SK-N-MC (cell line): Measurements from ENCODE around the gene OR9I1.

Experiments used
- EZH2 ChIP-seq: fragments of 200-600 bp; sonication (generic); IDR thresholded peaks from one replicate; pipeline ENCODE4 v1.6.1; 2017; ENCODE audit warnings: antibody characterized with exemption
- FOXP2 ChIP-seq: optimal IDR thresholded peaks from 2 replicates; pipeline ENCODE3; 2011; ENCODE audit warnings: mild to moderate bottlenecking, moderate library complexity; ENCODE audit not compliant: insufficient read depth; ENCODE audit errors: extremely low read length, control extremely low read depth
- POLR2AphosphoS5 ChIP-seq: IDR thresholded peaks from 2 replicates; pipeline ENCODE4 v1.6.1; 2012; ENCODE audit warnings: mild to moderate bottlenecking, low read depth, low read length, borderline replicate concordance

- no peak for TF ChIP-seq EZH2
- no peak for TF ChIP-seq FOXP2
- no peak for TF ChIP-seq POLR2AphosphoS5
Measured at GRCh38 chr11:58142761-58143160, 17.4 kb upstream of the OR9I1 start.
